22Rv1 (cell line): ENCODE data around the gene CSF2RB.

ENCODE experiments used
- H3K27ac ChIP-seq: fragments of 450-650 bp; 2 replicates; pipeline ENCODE4 v1.5.1; 2017
- CTCF ChIP-seq: fragments of 450-650 bp; IDR thresholded peaks from 2 replicates; pipeline ENCODE4 v1.5.1; 2017; ENCODE audit warnings: mild to moderate bottlenecking
- ZFX ChIP-seq: fragments of 450-650 bp; IDR thresholded peaks from 2 replicates; pipeline ENCODE4 v1.6.1; 2017; ENCODE audit warnings: antibody characterized with exemption, borderline replicate concordance

CSF2RB gene

GRCh38 chr22:36948273-36949225, 35.1 kb downstream of the CSF2RB start:
- TF ChIP-seq CTCF (no peak), ZFX (no peak)
- no peak overlapping the region for H3K27ac ChIP-seq

GRCh38 chr22:36950797-36951590, 37.6 kb downstream of the CSF2RB start:
- H3K27ac ChIP-seq: no peak overlapping the region
- TF ChIP-seq ZFX: no peak
- TF ChIP-seq CTCF: no peak

- H3K27ac ChIP-seq: no peak overlapping the region
- TF ChIP-seq CTCF (no peak), ZFX (no peak)
These were observed 38.3 kb downstream of the CSF2RB start for GRCh38 chr22:36951746-36952145.

- no peak for TF ChIP-seq CTCF
- no peak for TF ChIP-seq ZFX
- no peak overlapping the region for H3K27ac ChIP-seq
These were observed 40.0 kb downstream of the CSF2RB start for GRCh38 chr22:36953239-36954080.

- H3K27ac ChIP-seq: no peak overlapping the region
- no peak for TF ChIP-seq ZFX
- TF ChIP-seq CTCF: no peak
These were observed 41.0 kb downstream of the CSF2RB start for GRCh38 chr22:36954251-36955014.

- H3K27ac ChIP-seq: no peak overlapping the region
- TF ChIP-seq ZFX (no peak), CTCF (no peak)
These were observed 42.3 kb downstream of the CSF2RB start for GRCh38 chr22:36955691-36956090.
